GM08714 (cell line): ENCODE results near the gene PON3.

Experiments used
- H3K4me3 ChIP-seq: fragments of 200-500 bp; sonication (Bioruptor generic); 2 replicates; pipeline ENCODE4 v1.5.1; 2014; ENCODE audit warnings: mild to moderate bottlenecking, low read length, inconsistent platforms
- ZNF274 ChIP-seq: IDR thresholded peaks from 2 replicates; pipeline ENCODE4 v1.6.1; 2012; ENCODE audit warnings: mild to moderate bottlenecking, low read depth, low read length

Gene PON3

DNA sequence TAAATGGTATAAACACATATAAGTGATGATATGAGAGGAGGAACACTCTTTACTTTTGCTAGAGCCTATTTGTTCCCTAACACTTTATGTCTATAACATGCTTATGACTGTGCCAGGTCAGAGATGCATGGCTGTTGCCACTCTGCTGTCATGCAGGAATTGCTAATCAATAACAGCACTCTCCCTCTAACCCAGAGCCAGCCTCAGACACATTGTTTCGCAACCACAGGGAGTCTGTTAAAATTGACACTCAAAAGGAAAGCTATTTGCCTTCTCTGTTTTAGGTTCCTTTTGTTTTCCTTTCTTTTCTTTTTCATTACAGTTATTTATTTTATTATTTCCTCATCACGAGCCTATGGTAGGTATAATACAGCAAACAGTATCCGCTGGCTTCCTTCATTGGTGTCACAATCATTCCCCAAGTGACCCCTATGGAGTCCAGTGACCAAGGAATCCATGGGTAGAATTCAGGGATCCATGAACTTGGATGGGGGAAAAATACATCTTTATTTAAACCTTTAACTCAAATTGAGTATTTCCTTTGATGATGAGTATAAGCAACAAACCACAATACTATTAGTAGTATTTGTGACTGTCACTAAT, 31.8 kb upstream of the PON3 start:
- no peak overlapping the region for H3K4me3 ChIP-seq
- TF ChIP-seq ZNF274 = no peak

DNA sequence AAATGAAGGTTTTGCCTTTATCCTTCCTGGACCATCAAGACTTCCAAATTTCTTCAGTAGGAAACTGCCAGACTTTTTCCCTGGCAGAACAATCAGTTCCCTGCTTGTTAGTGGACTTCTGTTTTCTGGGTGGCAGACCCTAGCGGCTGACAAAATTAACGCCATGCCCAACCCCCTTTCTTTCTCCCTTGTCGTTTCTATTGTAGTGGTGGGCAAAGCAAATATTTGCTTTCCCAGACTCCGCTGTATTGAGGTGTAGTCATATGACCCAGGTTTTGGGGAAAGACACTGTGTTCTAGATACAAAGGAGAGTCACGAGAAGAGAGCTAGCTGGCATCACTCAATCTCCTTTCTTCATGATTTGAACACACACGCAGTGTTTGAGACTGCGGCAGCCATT, 31.0 kb upstream of the PON3 start:
- TF ChIP-seq ZNF274 = no peak
- H3K4me3 ChIP-seq = no peak overlapping the region

DNA sequence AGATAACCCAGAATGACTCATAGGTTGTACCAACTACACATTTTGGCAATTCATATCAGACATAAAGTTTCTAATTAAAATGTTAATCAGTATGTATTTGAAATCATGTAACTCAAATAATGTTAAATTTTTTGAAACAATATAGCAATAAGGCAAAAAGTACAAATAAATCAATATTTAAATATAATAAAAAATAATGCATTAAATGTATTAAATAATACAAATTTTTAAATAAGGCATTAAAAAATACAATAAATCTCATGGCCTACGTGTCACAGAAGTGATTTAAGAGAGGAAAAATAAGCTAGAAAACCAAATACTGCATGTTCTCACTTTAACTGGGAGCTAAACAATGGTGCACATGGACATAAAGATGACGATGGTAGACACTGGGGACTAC, 29.5 kb upstream of the PON3 start:
- H3K4me3 ChIP-seq = no peak overlapping the region
- no peak for TF ChIP-seq ZNF274

DNA sequence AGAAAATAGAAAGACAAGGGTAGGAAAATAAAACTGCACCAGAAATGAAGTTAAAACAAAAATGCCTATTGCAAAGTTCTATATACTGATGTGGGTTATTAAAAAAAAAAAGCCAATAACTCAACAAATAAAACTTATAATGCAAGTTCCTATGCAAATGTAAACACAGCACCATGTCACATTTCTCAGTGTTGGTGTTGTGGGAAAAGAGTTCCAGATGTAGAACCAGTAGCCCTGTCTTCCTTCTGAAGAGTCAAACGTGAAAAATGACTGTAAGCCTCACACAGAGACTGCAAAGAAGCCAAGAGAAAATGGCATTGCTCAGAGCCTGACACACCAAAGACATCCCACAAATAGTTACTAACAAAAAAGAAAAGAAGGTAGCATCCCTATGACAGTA, 28.5 kb upstream of the PON3 start:
- no peak for TF ChIP-seq ZNF274
- no peak overlapping the region for H3K4me3 ChIP-seq

DNA sequence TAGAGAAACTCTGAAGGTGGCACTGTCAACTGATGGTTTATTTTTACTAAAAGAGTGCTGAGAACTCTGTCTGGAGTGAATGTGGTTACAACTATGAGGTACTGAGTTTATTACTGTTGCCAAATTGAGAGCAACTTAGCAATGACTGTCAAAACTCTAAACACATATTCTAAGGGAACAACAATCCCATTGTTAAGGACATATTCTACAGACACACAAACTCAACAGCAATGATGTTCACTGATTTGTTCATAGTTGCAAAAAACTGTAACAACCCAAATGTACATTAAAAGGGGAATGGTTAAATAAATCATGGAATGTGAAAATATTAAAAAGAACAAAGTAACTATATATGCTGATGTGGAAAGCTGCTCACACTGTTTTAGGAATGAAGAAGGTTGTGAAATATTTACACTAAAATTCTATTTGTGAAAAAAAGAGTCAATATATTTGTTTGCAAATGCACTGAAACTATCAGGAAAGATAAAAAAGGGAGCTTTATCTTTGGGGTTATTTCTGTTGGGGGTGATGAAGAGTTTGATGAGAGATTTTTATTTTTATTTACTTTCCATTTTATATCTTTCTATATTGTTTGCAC, 25.8 kb upstream of the PON3 start:
- H3K4me3 ChIP-seq = no peak overlapping the region
- no peak for TF ChIP-seq ZNF274

DNA sequence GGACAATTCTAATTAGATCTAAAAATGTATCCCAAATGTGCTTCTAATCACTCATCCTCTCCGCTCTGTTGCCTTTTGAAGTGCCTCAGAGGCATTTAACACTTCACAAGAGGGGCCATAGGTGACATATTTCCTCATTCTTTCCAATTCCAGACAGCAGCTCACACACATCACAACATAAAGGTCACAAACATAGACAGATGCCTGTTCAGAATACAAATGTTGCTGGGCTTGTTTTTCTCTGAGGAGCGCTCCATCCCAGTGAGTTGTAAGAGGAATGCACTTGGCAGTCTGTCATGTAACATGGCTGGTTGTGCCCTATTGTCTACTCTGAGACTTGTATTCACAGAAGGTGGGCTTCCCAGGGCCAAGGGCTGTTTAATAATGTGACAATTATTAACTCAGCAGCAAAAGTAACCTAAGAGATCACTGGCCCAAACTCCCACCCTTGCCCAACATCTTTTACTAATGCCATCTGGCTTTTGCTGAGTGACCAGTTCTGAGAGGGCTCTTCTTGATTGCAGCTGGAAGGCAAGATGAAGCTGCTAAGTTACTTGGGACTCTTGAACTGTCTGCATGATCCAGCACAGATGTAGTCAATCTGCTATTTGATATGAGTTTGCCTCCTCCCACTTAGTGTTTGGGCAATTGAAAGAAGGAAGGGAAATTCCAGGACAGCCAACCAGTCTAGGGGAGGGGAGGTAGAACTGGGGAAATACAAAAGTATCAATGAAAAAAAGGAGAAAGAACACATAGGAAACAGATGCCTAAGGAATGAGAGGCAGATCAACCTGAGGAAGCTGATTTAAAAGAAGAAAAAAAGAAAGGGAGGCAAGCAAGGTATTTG, 25.0 kb upstream of the PON3 start:
- no peak overlapping the region for H3K4me3 ChIP-seq
- no peak for TF ChIP-seq ZNF274

DNA sequence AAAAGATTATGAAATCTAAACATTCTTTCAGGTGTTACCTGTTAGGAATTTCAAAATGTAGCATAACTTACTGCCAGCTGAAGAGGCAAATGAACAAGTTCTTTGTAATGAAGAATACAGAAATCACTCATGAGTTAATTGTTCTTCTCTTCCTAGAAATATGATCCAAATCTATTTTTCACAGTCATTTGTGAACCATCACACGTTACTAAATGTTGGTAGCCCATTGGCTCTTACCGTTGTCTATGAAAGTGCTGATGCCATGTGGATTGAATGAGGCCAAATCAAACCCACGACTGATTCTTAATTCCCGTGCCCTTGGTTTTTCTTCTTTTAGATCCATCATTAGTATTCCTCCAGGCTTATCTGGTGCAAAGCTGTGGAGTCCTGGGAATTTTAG, 15.9 kb upstream of the PON3 start:
- no peak for TF ChIP-seq ZNF274
- H3K4me3 ChIP-seq = no peak overlapping the region

DNA sequence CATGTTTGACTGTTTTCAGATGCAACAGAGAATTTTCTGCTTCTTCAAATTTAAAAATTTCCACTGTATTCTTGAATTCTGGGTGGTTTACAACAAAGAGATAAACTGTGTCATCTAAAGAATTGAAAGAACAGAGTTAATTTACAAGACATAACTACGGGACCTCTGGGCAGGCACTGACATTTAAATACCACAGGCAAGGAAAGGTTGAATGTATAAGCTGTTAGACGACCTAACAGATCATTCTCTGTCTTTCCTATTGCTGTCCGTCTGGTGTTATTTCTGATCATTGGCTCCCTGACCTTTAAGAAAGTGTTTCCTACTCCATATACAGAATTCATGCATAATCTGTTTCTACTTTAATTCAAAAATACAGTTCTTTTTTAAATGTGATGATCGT, 15.5 kb upstream of the PON3 start:
- TF ChIP-seq ZNF274 = no peak
- no peak overlapping the region for H3K4me3 ChIP-seq

DNA sequence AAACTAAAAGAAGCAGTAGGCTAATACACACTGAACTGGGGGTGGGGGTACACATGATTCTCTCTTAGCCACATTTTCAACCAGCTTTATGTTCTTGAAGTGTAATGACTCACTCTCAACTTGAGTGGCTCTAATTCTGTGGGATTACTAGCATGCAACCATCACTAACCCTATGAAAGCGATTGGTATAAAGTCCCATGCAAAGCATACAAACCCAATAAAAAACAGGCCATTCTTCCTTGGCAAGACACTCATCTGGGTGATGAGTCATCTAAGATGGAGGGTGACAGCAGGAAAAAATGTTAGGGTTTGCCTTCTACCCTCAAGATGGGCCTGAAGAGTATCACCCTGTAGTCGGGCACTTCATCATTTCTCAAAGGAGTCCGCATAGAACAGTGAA, 14.9 kb upstream of the PON3 start:
- no peak overlapping the region for H3K4me3 ChIP-seq
- no peak for TF ChIP-seq ZNF274

DNA sequence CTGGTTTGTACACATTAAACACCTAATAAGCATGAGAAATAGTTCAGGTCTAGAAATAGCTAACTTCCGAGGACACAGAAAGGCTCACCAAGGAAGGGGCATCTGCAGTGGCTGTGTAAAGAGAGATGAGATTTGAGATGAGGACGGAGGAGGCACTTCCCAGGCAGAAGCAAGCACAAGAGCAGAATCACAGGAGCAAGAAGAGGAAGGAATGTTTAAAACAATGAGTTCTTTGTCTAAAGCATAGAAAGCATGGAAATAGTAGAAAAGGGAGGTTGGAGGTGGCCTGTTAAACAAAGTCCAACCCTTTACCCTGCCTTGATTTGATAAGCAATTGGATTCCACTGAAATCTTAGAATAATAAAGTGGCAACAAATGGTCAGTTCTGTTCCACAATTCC, 11.6 kb upstream of the PON3 start:
- no peak overlapping the region for H3K4me3 ChIP-seq
- TF ChIP-seq ZNF274 = no peak

DNA sequence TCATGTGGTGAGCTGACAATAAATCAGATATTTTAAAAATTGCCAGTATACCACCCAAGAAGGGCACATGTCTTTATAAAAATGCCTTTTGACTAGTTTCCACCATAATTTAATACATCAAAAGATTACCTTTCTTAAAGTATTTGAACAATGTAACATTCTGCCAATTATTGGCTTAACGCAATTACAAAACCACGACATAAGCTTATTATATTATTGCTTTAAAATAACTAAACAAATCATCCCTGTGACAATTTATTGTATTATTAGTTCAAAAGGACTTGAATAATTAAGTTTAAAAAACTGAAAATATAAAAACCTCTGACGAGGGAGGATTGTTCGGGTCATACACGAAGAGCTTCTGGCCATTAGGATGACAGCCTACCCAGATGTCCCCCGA, 9.6 kb upstream of the PON3 start:
- no peak for TF ChIP-seq ZNF274
- H3K4me3 ChIP-seq = no peak overlapping the region

DNA sequence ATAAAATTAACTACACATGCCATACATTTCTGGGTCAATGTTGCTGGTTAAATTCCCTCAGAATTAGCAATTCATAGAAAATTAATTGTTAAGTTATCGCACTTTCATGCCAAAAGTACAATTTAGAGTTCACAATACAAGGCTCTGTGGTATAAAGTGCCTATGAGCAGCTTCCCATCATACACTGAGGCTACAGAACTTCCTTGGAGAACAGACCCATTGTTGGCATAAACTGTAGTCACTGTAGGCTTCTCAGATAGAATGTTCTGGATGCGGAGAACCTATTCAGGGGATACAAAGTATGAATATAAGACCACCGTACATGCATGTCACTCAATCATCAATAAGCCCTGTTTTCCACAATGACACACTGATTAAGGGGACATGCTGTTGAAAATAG, 9.0 kb upstream of the PON3 start:
- no peak overlapping the region for H3K4me3 ChIP-seq
- no peak for TF ChIP-seq ZNF274

DNA sequence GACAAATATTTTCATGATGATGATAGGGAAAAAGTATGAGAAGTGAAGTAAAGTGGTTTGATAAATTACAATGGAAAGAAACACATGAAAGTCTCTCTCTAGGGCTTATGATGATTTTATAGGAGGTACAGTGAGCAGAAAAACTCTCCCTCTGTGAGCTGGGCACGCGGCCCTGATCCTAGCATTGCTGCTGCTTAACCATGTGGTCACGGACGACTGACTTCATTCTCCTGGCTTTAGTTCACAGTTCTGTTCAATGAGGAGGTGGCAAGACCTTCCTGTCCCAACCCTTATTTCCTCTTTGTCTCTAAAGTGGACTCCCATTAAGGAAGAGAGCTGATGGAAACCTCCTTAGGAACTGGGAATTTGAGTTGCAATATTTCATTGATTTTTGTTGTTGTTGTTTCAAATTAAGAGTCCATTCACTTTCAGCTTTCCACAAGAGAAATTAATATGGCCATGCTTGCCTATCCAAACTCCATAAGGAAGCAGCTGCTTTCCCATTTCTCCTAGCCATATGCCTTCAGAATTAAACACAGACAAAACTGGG, 8.2 kb upstream of the PON3 start:
- no peak for TF ChIP-seq ZNF274
- no peak overlapping the region for H3K4me3 ChIP-seq

DNA sequence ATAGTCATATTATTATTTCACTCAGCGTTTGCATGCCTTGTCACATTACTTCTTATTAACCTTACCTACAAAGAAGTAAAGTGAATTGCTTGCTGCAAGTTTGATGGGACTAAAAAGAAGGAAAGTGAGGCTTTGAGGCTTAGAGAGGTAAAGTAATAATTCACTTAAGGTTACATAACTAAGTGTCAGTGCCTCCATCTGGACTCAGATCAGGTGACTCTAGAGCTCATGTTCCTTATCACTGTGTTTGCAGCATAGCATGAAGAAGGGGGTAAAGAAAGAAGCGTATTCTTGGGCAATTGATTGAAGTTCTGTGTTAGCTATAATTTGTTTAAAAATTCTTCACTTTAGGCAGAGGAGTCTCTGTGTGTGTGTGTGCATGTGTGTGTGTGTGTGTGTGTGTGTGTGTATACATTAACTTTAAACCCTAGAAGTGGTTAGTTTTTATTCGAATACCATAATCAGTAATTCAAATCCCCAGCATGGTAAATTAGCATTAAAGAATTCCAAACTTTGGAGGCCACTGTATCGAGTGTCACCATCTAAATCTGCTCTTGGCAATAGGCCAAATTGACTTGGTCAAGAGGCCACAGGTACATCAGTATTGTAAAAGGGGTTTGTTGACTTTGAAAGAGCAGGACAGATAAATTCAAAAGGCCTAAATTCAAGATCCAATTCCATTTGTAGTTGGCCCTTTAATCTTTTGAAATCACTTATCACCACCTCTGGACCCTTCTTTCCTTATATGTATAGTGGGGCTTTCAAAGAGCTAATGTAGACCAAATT, 2.2 kb upstream of the PON3 start:
- no peak for TF ChIP-seq ZNF274
- no peak overlapping the region for H3K4me3 ChIP-seq
